Stimulated activated CD4-positive, alpha-beta T cell treated with anti-CD3 and anti-CD28 coated beads, TNF-alpha, amount 100 ng/mL, for 4 hours (primary cell): ENCODE data around the gene LNX2.

Experiments used
- DNase-seq, 3 experiments: peaks; one replicate each; pipeline ENCODE4 v3.0.0-alpha.2; 2020; ENCODE audit warnings: low read depth in 3 of 3

Gene LNX2

GRCh38 chr13:27607125-27607524 is 13.2 kb downstream of the LNX2 start:
- DNase-seq = no peak

DNA sequence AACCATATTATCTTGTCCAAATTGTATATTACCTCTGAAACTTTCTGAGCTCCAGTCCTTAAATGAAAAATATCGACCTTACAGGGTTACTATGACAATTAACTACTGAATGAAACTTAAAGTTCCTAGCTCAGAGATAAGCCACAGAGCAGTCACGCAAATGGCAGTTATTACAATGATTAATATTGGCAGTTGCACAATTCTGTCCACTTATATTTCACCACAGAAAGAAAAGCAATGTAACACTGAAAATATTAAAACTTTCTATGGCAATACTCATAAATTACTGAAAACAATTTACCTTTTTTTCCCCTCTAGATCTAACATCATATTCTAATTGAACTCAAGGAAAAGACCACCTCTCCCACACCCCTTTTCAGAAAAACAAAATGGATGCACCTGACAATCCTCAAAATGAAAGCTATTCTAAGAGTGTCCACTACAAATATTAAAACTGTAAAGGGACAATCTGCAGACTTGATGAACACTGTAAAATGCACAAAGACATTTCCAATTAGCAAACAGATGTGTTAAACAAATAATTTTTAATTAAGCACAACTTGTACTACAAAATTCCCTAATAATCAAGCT is 14.6 kb downstream of the LNX2 start:
- no peak for DNase-seq

DNA sequence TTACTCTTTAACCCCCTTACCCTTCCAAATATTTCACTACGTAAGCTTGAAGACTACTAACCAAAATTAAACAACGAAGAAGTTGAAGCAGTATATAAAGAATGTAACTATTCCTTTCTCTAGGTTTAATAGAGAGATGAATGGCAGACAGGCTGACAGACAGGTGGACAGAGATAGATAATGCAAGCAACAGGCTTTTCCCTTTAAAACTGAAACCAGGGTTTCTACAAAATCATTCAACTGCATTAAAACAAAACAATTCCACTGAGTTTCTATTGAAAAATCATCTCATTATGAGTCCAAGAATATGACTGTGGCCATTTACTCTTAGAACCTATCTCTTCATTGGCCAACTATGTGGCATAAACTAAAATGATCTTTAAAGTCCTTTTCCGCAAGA is 15.2 kb downstream of the LNX2 start:
- no peak for DNase-seq

DNA sequence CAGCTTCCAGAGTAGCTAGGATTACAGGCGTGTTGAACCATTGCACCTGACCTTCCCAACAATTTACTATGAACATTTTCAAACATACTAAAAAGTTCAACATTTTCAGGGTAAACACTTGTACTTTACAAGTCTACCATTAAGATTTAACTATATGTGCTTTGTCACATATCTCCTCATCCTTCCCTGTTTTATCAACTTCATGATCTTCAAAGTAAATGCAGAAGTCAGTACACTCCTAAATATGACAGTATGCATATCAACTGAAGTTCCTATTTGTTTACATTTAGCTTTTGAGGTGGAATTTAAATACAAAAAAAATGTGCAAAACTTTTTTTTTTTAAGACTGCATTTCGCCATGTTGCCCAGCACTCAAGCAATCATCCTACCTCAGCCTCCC is 18.5 kb downstream of the LNX2 start:
- no peak for DNase-seq

- no peak for DNase-seq
Measured at GRCh38 chr13:27601208-27601607, 19.1 kb downstream of the LNX2 start.

GRCh38 chr13:27600711-27601110 is 19.6 kb downstream of the LNX2 start:
- DNase-seq = no peak

DNA sequence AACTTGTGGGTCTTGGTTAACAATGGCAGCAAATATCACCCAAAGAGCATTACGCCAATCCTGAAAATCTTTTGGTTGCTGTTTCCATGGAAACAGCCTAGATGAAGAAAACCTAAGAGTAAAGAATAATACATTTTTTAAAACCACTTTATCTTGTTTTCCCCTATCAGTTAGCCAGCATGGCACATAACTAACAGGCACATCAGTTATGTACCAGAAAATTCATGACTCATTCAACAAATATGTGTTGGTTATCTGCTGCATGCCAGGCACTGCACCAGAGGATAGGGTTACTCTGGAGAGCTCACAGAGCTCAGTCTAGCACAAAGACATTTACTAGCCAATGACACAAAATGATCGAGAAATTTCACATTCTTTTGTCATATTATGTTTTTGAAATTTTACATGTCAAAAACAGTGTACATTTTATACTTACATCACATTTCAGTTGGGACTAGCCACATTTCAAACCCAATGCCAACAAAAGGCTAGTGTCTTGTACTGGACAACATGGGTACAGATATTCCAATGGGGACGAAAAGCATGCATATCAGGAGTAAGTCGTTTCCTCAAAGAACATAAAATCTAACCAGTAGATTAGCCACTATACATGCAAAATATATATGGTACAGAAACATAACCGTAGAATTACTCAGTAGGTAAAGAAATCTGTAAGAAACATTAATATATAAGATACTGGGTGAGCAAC is 20.3 kb downstream of the LNX2 start:
- DNase-seq = no peak

DNA sequence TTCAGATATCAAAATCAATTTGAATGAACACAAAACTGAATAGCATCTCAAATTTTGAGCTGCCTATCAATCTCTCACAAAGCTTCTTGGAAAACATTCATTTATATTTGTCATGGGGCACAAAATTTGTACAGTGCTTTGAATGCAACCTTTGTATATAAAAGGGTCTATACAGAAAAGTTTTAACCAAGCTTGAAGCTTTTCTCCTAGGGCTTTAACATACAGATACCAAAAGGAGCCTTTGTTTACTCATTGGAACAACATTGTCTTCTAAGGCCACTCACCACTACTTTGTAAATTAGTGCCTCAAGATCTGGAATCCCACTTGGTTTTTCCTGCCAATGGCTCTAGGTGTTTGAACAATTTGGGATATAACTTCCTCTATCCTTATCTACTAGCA is 21.2 kb downstream of the LNX2 start:
- no peak for DNase-seq

- no peak for DNase-seq
Measured at GRCh38 chr13:27595055-27595811, 25.1 kb downstream of the LNX2 start.

GRCh38 chr13:27593267-27593666 is 27.1 kb downstream of the LNX2 start:
- no peak for DNase-seq

DNA sequence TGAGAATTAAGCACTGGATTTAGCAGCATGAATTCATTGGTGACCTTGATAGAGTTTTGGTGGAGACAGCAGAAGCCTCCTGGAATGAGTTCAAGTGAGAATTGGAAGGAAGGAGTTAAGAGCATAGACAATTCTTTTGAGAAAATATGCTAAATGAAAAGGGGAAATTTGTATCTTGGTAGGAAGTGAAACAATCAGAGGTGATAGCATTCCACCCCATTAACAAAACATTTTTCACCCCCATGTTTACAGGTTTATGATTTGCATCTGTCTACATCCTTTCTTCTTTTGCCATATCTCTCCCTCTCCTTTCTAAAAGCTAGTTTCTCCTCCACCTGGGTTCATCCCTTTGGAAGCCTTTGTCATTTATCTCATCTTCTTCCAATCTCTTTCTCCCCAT is 27.5 kb downstream of the LNX2 start:
- no peak for DNase-seq

DNA sequence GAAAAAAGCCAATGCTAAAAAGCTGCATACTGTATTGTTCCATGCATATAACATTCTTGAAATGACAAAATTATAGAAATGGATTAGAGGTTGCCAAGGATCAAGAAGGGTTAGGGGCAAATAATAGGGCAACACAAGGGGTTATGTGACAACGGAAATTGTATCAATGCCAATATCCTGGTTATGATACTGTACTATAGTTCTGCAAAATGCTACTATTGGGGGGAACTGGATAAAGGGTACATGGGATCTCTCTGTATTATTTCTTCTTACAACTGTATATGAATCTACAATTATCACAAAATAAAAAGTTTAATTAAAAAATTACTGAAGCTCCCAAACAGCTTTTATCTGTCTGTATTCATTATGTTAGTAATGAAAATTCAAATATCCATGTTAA is 31.9 kb downstream of the LNX2 start:
- no peak for DNase-seq

DNA sequence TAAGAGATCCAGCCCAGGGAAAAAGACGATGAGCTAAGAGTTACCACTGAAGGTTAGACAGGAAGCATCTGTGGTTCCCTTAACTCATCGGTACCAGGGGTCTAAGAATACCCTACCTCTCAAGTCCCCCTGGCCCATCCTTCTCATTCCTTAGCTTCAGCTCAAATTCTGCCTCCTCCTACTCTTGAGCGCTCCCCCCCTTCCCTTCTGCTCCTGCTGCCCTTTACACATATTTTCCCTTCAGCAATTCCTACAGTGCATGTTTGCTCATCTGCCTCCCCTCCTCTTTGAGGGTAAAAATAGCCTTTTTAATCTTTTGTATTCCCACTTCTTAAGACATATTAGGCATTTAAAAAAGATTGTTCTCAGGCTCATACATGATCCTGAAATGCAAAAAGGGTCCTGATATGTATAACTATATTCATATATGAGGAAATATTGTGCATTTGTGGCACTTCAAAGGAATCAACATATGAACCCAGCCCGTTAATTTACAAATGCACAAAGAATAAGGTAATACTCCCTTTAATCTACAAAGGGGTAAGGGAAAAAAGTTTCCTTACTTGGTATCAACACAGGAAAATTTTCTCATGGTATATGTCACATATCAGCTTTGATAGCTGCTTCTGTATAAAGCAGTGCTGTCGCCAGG is 33.1 kb downstream of the LNX2 start:
- no peak for DNase-seq

DNA sequence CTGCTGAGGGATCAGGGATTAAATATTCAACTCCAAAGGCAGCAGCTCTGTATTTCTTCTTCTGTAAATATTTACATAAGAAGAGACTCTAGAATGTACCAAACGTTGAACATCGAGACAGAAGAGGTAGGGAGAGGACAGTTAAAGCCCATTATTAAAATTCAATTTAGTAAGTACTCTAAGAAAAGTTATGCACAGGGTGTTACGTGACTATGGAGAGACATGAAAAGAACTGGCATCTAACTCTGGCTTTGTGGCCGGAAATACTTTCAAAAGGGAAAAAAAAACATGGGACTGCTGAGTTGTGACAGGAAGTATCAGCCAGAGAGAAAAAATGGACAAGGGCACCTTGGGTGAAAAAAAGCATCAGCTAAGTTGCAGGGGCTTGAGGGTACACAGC is 36.7 kb downstream of the LNX2 start:
- DNase-seq = no peak

- no peak for DNase-seq
Measured at GRCh38 chr13:27578121-27579030, 42.0 kb downstream of the LNX2 start.

- no peak for DNase-seq
Measured at GRCh38 chr13:27574661-27575060, 45.7 kb downstream of the LNX2 start.

GRCh38 chr13:27573265-27573664 is 47.1 kb downstream of the LNX2 start:
- DNase-seq = no peak

DNA sequence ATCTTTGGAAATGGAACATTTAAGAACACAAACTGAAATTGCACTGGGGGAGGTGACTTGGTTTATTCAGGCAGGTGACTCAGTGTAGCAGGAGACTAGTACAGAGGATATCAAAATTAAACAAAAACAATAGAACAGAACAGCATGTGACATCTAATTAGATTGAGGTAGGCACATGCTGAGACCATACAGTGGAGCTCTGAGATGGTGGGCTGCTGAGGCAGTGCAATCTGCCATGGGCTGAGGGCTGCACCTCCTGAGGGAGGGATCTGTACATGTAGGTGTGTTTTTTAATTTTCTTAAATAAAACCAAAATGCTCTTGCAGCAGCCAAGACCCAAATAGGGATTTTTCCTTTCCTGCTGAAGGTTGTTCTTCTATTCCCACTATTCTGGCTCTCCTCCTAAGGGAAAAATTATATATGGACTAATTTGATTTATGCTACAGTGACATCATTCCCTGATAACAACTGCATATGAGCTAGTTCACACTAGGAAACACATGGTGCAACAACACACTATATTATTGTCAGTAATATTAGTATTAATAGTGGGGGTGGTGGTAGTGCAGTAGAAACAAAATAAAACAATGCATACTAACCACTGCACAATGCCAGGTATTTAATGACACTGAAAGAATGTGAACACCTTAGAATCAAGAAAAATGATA is 48.0 kb downstream of the LNX2 start:
- DNase-seq = no peak

DNA sequence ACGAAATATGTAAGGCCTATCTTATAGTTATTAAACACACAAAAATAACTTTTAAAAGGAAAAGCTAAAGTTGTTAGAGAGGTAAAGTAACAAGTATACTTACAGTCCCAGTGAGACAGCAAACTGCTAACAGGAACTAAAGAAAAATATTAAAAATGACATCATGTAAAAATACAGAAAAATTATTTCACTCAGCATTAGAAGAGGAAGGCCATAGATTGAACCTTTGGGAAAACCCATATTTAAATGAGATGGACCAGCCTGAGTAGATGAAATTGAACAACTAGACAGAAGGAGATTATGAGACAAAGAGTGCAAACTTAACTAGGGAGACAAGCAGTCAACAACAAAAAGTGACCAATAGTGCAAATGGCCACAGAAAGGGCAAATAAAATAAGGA is 49.4 kb downstream of the LNX2 start:
- no peak for DNase-seq

DNA sequence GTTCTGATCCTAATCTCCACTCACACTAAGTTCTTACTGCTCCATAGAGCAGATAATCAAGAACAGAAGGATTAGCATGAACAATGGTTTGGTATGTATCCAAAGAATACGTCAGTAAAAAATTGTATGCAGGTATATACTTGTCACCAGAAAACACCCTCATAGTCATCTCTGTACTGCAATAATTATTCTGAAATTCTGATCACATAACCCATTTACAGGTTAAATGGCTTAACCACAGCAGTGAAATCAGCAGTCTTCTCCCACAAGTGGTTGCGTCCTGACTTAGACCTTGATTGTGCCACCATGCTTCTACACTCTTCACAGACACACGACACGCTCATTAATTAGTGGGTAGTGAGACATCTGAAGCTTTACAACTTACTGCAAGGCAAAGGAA is 50.9 kb downstream of the LNX2 start:
- no peak for DNase-seq

GRCh38 chr13:27565818-27566217 is 54.5 kb downstream of the LNX2 start:
- no peak for DNase-seq
